ENCODE data around the gene CSRNP3. TPM values are rescaled to one million over a fixed set of nuclear protein-coding genes. Genes with fewer than 3 reads are reported as not detected.
"Not testable (repeated sequence)": the region's sequence is repeated elsewhere in the genome, so short reads cannot be mapped to it uniquely, and the experiment has no call there.

CSRNP3 gene
- total RNA-seq, 1 experiment from 2014 or later: 1.4 TPM

DNA sequence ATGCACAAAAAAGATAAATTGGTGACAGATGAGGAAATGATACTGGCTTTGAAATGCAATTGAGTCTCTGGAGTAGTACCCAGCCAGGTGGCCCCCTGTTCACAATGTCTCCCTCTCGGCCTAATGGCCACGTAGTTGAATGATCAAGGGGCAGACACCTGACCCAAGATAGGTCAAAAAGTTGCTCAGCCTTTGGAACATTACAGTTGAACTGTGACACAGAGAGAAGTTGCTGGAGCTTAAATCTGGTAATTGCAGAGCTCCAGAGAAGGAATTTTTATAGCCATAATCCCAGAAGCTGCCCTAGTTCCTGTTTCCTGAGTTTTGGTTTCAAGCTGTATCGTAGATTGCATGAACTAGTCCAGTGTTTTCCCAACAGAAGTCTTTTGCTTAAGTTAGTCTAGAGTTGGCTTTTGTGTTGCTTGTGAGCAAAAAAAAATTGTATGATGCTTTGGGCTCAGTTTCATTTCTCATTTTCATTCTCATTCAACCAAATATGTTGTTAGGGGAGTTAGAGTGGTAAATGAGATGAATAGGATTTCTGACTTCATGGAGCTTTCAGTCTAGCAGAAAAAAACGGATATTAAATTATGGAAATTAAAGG is 117.9 kb downstream of the CSRNP3 start:
- no peak for DNase-seq (ENCODE audit: low read depth)

DNA sequence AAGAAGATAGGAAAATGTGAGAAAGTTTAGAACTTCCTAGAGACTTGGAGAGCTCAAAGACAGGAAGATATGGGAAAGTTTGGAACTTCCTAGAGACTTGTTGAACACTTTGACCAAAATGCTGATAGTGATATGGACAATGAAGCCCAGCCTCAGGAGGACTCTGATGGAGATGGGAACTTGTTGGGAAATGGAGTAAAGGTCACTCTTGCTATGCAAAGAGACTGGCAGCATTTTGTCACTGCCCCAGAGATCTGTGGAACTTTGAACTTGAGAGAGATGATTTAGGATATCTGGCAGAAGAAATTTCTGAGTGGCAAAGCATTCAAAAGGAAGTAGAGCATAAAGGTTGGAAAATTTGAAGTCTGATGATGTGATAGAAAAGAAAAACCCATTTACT is 121.5 kb downstream of the CSRNP3 start:
- DNase-seq (ENCODE audit: low read depth): not testable (repeated sequence)

DNA sequence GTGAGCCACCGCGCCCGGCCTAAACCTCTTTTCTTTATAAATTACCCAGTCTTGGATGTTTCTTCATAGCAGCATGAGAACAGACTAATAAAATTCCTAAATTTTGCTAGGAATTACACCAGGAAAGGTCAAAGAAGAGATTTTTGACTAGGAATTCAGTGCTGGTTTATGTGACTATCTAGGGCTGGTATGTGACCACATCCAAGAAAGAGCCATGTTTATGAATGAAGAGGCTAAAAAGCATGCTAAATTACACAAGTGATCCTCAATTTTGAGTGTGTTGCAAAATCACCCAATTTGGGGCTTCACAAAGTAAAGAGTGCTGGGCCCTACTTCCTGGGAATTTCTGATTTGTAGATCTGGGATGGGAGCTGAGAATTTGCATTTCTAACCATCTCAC is 123.6 kb downstream of the CSRNP3 start:
- peak; percentile 13 for DNase-seq (ENCODE audit: low read depth)

- no peak for DNase-seq (ENCODE audit: low read depth)
Measured at GRCh38 chr2:165594231-165594934, 124.9 kb downstream of the CSRNP3 start.

DNA sequence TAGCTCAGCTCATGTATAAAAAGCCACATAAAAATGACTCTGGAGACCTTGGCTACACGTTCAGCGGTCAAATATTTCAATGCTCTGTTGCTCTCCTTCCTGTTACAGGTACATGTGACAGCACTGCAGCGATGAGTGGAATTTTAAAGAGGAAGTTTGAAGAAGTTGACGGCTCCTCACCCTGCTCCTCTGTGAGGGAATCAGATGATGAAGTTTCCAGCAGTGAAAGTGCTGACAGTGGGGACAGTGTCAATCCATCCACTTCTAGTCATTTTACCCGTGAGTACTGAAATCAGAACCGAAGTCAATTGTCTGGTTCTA is 125.4 kb downstream of the CSRNP3 start:
- DNase-seq (ENCODE audit: low read depth): no peak

DNA sequence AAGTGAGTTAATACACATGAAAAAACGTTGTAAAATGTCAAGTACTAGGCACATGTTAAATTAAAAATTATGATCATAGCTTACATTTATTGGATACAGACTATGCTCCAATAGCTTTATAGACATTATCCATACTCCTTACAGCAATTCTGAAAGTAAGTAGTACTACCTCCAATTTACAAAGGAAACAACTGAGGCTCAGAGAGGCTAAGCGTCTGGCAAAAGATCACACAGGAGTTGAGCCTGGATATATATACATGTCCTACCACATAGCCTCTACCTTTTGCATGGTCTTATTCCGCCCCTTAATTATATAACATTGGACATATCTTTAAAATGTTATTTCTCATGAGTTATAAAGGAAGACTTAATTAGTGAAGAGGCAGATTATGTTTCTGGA is 127.3 kb downstream of the CSRNP3 start:
- DNase-seq (ENCODE audit: low read depth): no peak

DNA sequence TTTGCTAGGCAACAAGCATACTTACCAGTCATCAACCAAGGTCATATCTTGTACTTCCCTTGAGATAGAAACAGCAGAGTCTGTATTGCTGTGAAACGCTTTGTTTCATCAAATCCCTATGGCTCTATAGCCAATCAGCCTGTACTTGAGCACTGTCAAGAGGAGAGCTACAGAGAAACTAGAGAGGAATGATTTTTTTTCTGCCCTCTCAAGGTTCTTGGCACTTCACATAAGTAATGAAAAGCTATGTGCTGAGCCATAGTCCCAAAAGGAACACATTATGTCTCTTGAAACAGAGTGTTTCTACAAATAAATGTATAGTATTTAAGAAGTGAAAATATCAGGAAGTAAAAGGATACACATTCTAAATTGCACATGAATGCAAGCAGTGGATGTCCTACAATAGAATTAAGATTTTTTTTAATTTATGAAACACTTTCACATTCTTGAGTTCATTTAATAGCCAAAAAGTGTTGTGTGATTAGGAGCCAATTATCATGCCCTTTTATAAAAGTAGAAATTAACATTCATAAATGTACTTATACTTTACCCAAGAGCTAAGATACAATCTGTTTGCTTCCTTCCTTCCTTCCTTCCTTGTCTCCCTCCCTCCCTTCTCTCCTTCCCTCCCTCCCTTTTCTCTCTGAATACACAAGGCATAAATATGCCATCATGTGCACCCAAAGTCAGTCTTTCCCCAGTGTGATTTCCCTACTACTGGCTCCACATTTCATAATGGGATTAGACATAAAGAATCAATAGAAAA is 131.8 kb downstream of the CSRNP3 start:
- DNase-seq (ENCODE audit: low read depth): no peak

GRCh38 chr2:165601928-165602521 is 132.5 kb downstream of the CSRNP3 start:
- DNase-seq (ENCODE audit: low read depth): peak; percentile 64

DNA sequence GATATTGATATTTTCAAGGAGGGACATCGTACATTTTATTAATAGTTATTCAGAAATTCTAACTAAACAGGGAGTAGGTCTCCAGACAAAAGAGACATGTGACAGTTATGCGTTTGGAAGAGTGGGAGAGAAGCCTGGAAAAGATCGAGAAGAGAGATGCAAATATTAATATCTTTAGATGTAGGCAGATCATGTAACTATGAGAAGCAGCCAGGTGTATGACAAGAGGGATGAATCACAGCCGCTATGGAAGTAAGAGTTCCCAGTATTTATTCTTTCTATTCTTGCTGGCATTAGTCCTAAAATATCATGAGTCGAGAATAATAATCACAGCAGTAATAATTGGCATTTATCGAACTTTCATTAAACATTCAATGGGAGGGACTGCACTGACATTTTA is 140.2 kb downstream of the CSRNP3 start:
- DNase-seq (ENCODE audit: low read depth): no peak

GRCh38 chr2:165610591-165611029 is 141.1 kb downstream of the CSRNP3 start:
- DNase-seq (ENCODE audit: low read depth): peak; percentile 17

DNA sequence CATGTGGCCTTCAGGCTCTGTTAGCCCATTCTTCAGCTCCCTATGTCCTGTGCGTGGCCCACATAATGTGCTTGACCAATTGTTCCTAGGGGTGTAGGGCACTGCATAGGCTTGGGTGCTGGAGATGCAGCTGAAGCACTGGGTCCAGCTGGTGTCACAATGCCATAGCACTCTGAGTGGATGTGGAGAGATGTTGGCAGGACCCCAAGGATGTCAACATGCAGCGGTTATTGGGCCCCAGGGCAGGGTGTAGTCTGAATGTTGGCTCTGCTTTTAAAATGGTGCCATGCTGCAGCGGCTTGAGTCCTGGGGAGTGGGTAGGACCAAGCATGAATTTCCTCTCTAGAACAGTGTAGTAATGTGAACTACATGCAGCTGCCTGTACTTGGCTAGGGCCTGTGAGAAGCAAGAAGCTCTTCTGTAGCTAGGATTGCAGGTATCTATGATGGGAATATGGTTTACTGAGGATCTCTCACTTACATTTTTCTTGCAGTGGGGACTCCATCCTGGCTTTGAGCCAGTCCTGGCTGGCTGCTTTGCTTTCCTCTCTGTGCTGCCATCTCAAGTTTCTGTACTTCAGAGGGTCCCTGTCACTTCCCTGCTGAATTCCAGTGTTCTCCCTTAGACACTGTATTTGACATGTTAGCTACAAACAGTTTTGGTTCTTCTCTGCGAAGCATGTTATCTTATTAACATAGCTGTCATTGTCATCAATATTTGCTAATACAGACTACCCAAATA is 148.4 kb downstream of the CSRNP3 start:
- no peak for DNase-seq (ENCODE audit: low read depth)

DNA sequence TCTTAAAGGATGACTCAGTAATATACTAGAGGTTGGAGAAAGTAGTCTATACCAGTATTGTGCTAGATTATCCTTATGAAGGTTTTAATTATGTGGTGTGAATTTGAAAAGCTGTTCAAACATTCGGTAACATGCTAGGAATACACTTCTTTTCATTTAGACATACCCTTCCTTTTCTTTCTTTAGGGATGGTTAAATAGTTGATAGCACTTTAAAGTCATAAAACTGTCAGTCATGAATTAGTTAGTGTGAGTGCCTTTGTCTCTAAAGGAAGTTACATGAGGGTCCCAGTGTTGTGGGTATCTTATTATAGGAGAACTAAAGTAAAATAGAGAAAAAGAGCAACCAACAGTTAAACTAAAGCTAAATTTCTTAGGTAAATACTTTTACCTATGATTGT is 149.3 kb downstream of the CSRNP3 start:
- DNase-seq (ENCODE audit: low read depth): no peak

GRCh38 chr2:165621086-165621560 is 151.6 kb downstream of the CSRNP3 start:
- DNase-seq (ENCODE audit: low read depth): peak; percentile 78

GRCh38 chr2:165623161-165623560 is 153.7 kb downstream of the CSRNP3 start:
- DNase-seq (ENCODE audit: low read depth): no peak

DNA sequence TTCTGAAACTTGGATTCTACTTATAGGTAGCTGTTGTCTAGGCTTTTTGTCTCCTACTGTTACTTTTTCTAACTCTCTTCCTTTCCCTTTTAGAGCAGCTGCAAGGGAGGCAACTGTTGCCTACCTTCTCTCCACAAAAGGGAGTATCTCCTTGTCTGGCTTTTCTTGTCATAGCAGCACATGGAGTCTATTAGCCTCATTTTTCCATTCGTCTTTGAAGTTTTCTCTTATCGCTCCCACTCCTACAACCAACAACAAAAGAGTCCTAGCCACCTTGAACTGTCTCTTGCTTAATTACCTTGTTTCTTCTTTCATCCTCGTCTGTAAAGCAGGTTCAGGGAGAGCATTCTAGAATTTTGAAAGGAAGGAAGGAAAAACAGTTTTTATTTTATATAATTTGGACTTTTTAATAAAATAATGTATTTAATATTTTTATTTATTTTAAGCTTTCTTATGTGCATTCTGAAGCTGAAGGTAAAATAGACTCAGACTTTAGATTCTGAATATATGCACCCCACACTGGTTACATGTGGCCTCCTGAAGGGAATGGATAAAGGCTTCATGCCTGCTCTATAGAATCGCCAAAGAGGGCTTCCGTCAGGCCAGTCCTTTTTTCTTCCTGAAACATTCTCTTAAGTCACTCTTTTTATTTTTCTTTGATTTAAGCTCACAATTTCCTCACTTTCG is 154.4 kb downstream of the CSRNP3 start:
- no peak for DNase-seq (ENCODE audit: low read depth)

- DNase-seq (ENCODE audit: low read depth): no peak
Measured at GRCh38 chr2:165624470-165624800, 154.9 kb downstream of the CSRNP3 start.

DNA sequence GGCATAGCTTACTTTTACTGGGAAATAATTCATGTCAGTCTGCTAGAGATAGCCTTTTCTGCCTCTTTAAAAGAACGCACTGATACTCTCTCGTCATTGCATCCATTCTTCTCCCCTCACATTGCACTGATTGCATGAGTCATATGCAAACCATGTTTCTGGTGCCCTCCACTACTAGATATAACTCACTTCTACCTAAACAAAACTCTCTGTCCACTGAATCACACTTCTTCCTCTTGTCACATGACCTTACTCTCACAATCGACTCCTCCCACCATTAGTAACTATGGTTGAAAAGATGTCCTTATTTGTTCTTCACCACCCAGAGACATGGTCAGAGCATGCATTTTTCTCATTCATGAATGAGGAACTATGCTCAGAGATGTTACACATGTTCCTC is 158.0 kb downstream of the CSRNP3 start:
- DNase-seq (ENCODE audit: low read depth): peak; percentile 36

DNA sequence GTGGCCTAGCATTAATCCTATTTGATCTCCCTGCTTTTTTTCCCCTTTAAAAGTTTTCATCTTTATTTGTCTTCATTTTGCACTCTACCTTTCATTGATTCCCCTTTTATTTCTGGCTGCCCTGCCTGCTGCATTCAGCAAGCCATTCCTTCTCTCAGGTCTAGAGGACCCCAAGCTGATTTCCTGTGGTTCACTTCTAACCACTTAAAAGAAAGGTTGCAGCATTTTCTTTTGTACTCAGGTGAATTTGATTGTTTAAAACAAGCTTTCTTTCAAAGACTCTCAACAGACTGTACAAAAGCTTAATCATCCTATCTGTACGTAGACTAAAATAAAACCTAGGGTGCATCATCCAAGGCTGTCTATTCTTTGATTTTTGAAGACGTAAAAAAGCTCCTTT is 160.3 kb downstream of the CSRNP3 start:
- no peak for DNase-seq (ENCODE audit: low read depth)

- DNase-seq (ENCODE audit: low read depth): no peak
Measured at GRCh38 chr2:165630236-165630635, 160.7 kb downstream of the CSRNP3 start.

DNA sequence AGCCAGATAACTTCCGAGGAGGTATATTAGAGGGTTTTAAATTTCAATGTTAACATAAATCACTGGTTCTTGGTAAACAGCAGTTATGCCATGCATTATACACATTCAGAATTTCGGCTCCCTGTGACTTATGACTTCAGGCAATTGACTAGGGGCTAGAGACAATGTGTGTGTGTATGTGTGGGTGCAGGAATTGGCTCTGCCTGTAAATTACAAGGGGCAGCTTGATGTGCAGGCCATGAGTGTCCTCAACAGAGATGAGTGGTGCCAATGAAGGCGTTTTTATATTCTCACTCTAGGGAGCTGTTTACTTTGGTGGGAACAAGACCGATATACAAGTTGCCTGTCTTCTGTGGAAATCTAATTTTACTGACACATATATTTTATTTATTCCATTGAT is 161.6 kb downstream of the CSRNP3 start:
- no peak for DNase-seq (ENCODE audit: low read depth)

GRCh38 chr2:165632594-165632993 is 163.1 kb downstream of the CSRNP3 start:
- no peak for DNase-seq (ENCODE audit: low read depth)

Data from LHCN-M2 (cell line).